Sigmoid colon (tissue), 3 donors: ENCODE results near the gene SMYD3.

Source experiments
- CTCF ChIP-seq, 4 experiments: fragments of 450-650 bp in 3 of 4; fragments of 200-600 bp in 1 of 4; IDR thresholded peaks; one replicate each; pipeline ENCODE4 v1.5.1; 2016 to 2019; ENCODE audit warnings: antibody characterized with exemption in 4 of 4, mild to moderate bottlenecking in 3 of 4, moderate library complexity in 2 of 4
- POLR2A ChIP-seq, 2 donors: fragments of 450-650 bp; IDR thresholded peaks; one replicate each; pipeline ENCODE4 v1.6.1; 2016; ENCODE audit warnings: antibody characterized with exemption in 2 of 2, mild to moderate bottlenecking in 2 of 2, moderate library complexity in 2 of 2

- TF ChIP-seq CTCF (IDR thresholded peaks at IDR 0.05) (no peak), POLR2A (IDR thresholded peaks at IDR 0.05) (no peak)
Observed at GRCh38 chr1:246152986-246153431, 354.1 kb downstream of the SMYD3 start.
